HepG2 (cell line): Measurements from ENCODE around the gene C1orf226. TPM values are rescaled to one million over a fixed set of nuclear protein-coding genes. Genes with fewer than 3 reads are reported as not detected.

Experiments
- ATAC-seq: fragments of 200-7000 bp; cut with Tn5 transposase; 3 replicates; pipeline ENCODE4 v1.9.1; 2020; ENCODE audit warnings: mild to moderate bottlenecking, moderate library complexity
- BruUV-seq: library from RNA; stranded (reverse); fragments of 400-500 nt; replicated peaks from 2 replicates; lab custom pipeline; 2021; lab: Mats Ljungman, UMichigan
- CTCF ChIA-PET: fragments of 300-600 bp; formaldehyde crosslinking; extraction: SDS; loops from one replicate; lab custom pipeline; 2021; ENCODE audit warnings: low total read pairs, inconsistent platforms, low intra/inter-chr PET ratio; lab: Yijun Ruan, JAX
- POLR2A ChIA-PET: fragments of 350-600 bp; sonication (Branson Sonifier 250); formaldehyde crosslinking; loops from one replicate; lab custom pipeline; 2020; ENCODE audit warnings: antibody characterized with exemption, inconsistent platforms; lab: Yijun Ruan, JAX
- DNase-seq: peaks from one replicate; pipeline ENCODE4 v3.0.0-alpha.2; 2015; ENCODE audit warnings: low spot score
- FAIRE-seq: peaks from 3 replicates; lab custom pipeline; 2011; peaks lifted over from hg19 to GRCh38; lab: Jason Lieb, UNC
- H2AFZ ChIP-seq: one replicate; pipeline ENCODE4 v1.6.1; 2011; ENCODE audit warnings: low read length, inconsistent platforms
- H3K27ac ChIP-seq: fragments of 300-600 bp; 3 replicates; pipeline ENCODE4 v1.8.0; 2011; ENCODE audit warnings: mixed run types, mild to moderate bottlenecking, mixed read lengths, low read length, inconsistent platforms; ENCODE audit not compliant: insufficient read depth; ENCODE audit errors: extremely low read length
- H3K27me3 ChIP-seq, 2 experiments: fragments of 200-600 bp in 1 of 2; 2 replicates in 1 of 2; 3 replicates in 1 of 2; pipeline versions ENCODE4 v1.6.0 to v1.8.0; 2011; ENCODE audit warnings: low read length in 2 of 2, mild to moderate bottlenecking in 2 of 2, moderate library complexity in 2 of 2, inconsistent platforms in 1 of 2; ENCODE audit not compliant: insufficient read depth in 2 of 2, control insufficient read depth in 1 of 2
- H3K36me3 ChIP-seq, 2 experiments: fragments of 200-600 bp in 1 of 2; replicated peaks in 1 of 2; 2 replicates in 1 of 2; 3 replicates in 1 of 2; pipeline versions ENCODE4 v1.5.1 to v1.8.0; 2011; ENCODE audit warnings: low read length in 2 of 2, inconsistent platforms in 1 of 2; ENCODE audit not compliant: insufficient read depth in 2 of 2, control insufficient read depth in 1 of 2
- H3K4me1 ChIP-seq: 2 replicates; pipeline ENCODE4 v1.5.1; 2012; ENCODE audit warnings: low read length, inconsistent platforms; ENCODE audit not compliant: insufficient read depth
- H3K4me2 ChIP-seq: 2 replicates; pipeline ENCODE4 v1.6.0; 2011; ENCODE audit warnings: low read depth, low read length, inconsistent platforms
- H3K4me3 ChIP-seq, 3 experiments: fragments of 200-600 bp in 1 of 3; sonication (generic), shearing (Covaris generic) in 1 of 3; replicated peaks in 1 of 3; 2 replicates each; pipeline ENCODE4 v1.5.1; 2011 to 2016; ENCODE audit warnings: low read length in 3 of 3, inconsistent platforms in 2 of 3, low read depth in 2 of 3, mild to moderate bottlenecking in 2 of 3, control low read depth in 1 of 3, mixed read lengths in 1 of 3; ENCODE audit not compliant: insufficient read depth in 1 of 3
- H3K79me2 ChIP-seq: one replicate; pipeline ENCODE4 v1.6.1; 2011; ENCODE audit warnings: low read length, inconsistent platforms; ENCODE audit not compliant: insufficient read depth
- H3K9ac ChIP-seq: 2 replicates; pipeline ENCODE4 v1.6.0; 2011; ENCODE audit warnings: mild to moderate bottlenecking, low read depth, low read length, inconsistent platforms; ENCODE audit not compliant: insufficient read depth
- H3K9me3 ChIP-seq: 2 replicates; pipeline ENCODE4 v1.5.1; 2012; ENCODE audit warnings: mild to moderate bottlenecking, low read length
- H4K20me1 ChIP-seq: 2 replicates; pipeline ENCODE4 v1.6.0; 2011; ENCODE audit warnings: inconsistent platforms, mild to moderate bottlenecking, low read length, moderate library complexity; ENCODE audit not compliant: insufficient read depth
- CREB1 ChIP-seq, 2 experiments: fragments of 450-650 bp in 1 of 2; IDR thresholded peaks; 2 replicates each; pipeline ENCODE4 v1.6.1; 2016 to 2017; ENCODE audit warnings: control low read depth in 1 of 2, mild to moderate bottlenecking in 1 of 2, missing compliant biosample characterization in 1 of 2, missing genetic modification characterization in 1 of 2
- HIVEP1 ChIP-seq: sonication (generic); formaldehyde crosslinking; IDR thresholded peaks from 2 replicates; pipeline ENCODE4 v1.4.0; 2020; ENCODE audit warnings: mild to moderate bottlenecking, missing genetic modification reagents
- KAT2B ChIP-seq: fragments of 150-350 bp; IDR thresholded peaks from 2 replicates; pipeline ENCODE4 v1.6.1; 2014; ENCODE audit warnings: low read depth, low read length, borderline replicate concordance
- KAT7 ChIP-seq: IDR thresholded peaks from 2 replicates; pipeline ENCODE4 v1.6.1; 2018; ENCODE audit warnings: borderline replicate concordance, missing compliant biosample characterization
- RFX1 ChIP-seq: fragments of 450-650 bp; IDR thresholded peaks from 2 replicates; pipeline ENCODE4 v1.6.1; 2017
- SAP130 ChIP-seq: IDR thresholded peaks from 2 replicates; pipeline ENCODE4 v1.6.1; 2016; ENCODE audit warnings: low read depth
- SMAD1 ChIP-seq: sonication (generic); formaldehyde crosslinking; IDR thresholded peaks from 2 replicates; pipeline ENCODE4 v1.4.0; 2020; ENCODE audit warnings: missing genetic modification reagents, low read depth, mild to moderate bottlenecking, borderline replicate concordance
- TAF15 ChIP-seq: fragments of 200-400 bp; formaldehyde crosslinking; IDR thresholded peaks from one replicate; pipeline ENCODE4 v1.6.1; 2018; ENCODE audit warnings: mild to moderate bottlenecking, low read depth, low read length; ENCODE audit not compliant: poor library complexity, severe bottlenecking
- ZNF251 ChIP-seq: sonication (generic); formaldehyde crosslinking; IDR thresholded peaks from 2 replicates; pipeline ENCODE4 v1.9.0; 2021; ENCODE audit warnings: mild to moderate bottlenecking, missing genetic modification reagents
- ZSCAN9 ChIP-seq: IDR thresholded peaks from 2 replicates; pipeline ENCODE4 v1.6.1; 2016; ENCODE audit warnings: borderline replicate concordance
- ZZZ3 ChIP-seq: sonication (generic); formaldehyde crosslinking; IDR thresholded peaks from 2 replicates; pipeline ENCODE4 v1.4.0; 2020; ENCODE audit warnings: missing genetic modification reagents, mild to moderate bottlenecking, borderline replicate concordance
- in situ Hi-C: cut with HindIII; loops from 2 replicates; pipeline ENCODE4 v1.10.0; 2017; ENCODE audit warnings: low pct_unique_long_range_greater_than_20kb; ENCODE audit not compliant: extremely low pct_ligation_motif_present
- intact Hi-C: fragments of 100-400 bp; cut with micrococcal nuclease; formaldehyde crosslinking; loops from one replicate; pipeline ENCODE4 v1.10.0; 2022; ENCODE audit not compliant: unreplicated experiment
- polyA plus RNA-seq, 8 experiments: library from polyadenylated mRNA; depleted of rRNA in 3 of 8; stranded (reverse) in 7 of 8; unstranded in 1 of 8; fragments of >200 nt; fragmentation: Illumina TruSeq in 4 of 8; extraction: Trizol in 4 of 8; gene quantifications; 2 replicates each; pipeline versions ENCODE4 v1.2.1 to v1.2.3, GENCODE V29; 2011 to 2016; ENCODE audit warnings: low read depth in 4 of 8, missing spikeins in 1 of 8, mixed read lengths in 1 of 8; ENCODE audit not compliant: insufficient read depth in 1 of 8
- total RNA-seq, 5 experiments: library from RNA; depleted of rRNA; stranded (reverse); fragments of >200 nt; fragmentation: Illumina TruSeq; extraction: Trizol; gene quantifications; 2 replicates each; pipeline ENCODE4 v1.2.3, GENCODE V29; 2016; ENCODE audit warnings: low read depth in 1 of 5
- TF ChIP-seq, protein P1 (sequence below): IDR thresholded peaks from 2 replicates; pipeline ENCODE4 v1.6.1; 2016
- TF ChIP-seq, protein P2 (sequence below): sonication (generic); formaldehyde crosslinking; IDR thresholded peaks from 2 replicates; pipeline ENCODE4 v1.9.0; 2021; ENCODE audit warnings: missing genetic modification reagents, borderline replicate concordance
- TF ChIP-seq, protein P3 (sequence below): sonication (generic); formaldehyde crosslinking; IDR thresholded peaks from 2 replicates; pipeline ENCODE4 v1.4.0; 2020; ENCODE audit warnings: low read depth, mild to moderate bottlenecking, missing genetic modification reagents

Gene C1orf226
- total and polyA plus RNA-seq, 2 of the 13 experiments (the other 11 are each of a cell fraction or from before 2014, with no cell fraction given): 4.7 to 4.9 TPM

DNA sequence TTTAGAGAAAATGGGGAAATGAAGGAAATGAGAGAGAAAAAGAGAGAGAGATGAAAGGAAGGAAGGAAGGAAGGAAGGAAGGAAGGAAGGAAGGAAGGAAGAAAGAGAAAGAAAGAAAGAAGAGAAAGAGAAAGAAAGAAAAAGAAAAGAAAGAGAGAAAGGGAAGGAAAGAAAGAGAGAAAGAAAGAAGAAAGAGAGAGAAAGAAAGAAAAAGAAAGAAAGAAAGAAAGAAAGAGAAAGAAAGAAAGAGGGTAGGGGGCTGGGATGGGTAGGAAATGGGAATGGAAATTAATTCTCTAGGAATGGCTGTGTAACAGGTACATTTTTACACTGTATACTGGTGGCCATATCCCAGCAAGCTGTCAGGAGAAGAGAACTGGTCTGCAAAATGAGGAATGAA is 34.7 kb downstream of the C1orf226 start:
- H3K4me1 ChIP-seq: no peaks in the 10 kb centered on the region
- no peak overlapping the region for H3K9ac ChIP-seq
- ChIA-PET CTCF (no interaction called here), POLR2A (no interaction called here)
- H3K36me3 ChIP-seq: no peaks in the 10 kb centered on the region
- H3K4me3 ChIP-seq: no peak overlapping the region
- no TSS peak for BruUV-seq
- no peaks in the 10 kb centered on the region for H3K9me3 ChIP-seq
- no peak overlapping the region for H3K27ac ChIP-seq
- no peaks in the 10 kb centered on the region for H4K20me1 ChIP-seq
- peaks cover 0 to 14% of the 10 kb centered on the region in 2 experiments; a peak in 2 of 5 replicates for H3K27me3 ChIP-seq
- no peak overlapping the region for H2AFZ ChIP-seq
- no peak for DNase-seq
- no peak overlapping the region for H3K4me2 ChIP-seq
- no peaks in the 10 kb centered on the region for H3K79me2 ChIP-seq
- ATAC-seq: no peak
- no peak for FAIRE-seq
- intact Hi-C loops: no loop called here
- TF ChIP-seq, protein P1, sequence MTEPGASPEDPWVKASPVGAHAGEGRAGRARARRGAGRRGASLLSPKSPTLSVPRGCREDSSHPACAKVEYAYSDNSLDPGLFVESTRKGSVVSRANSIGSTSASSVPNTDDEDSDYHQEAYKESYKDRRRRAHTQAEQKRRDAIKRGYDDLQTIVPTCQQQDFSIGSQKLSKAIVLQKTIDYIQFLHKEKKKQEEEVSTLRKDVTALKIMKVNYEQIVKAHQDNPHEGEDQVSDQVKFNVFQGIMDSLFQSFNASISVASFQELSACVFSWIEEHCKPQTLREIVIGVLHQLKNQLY: no peak
- TF ChIP-seq HIVEP1 (CRISPR knock-in tag): no peak
- no peak for TF ChIP-seq ZNF251 (CRISPR knock-in tag)
- TF ChIP-seq KAT2B: no peak
- TF ChIP-seq, protein P2, sequence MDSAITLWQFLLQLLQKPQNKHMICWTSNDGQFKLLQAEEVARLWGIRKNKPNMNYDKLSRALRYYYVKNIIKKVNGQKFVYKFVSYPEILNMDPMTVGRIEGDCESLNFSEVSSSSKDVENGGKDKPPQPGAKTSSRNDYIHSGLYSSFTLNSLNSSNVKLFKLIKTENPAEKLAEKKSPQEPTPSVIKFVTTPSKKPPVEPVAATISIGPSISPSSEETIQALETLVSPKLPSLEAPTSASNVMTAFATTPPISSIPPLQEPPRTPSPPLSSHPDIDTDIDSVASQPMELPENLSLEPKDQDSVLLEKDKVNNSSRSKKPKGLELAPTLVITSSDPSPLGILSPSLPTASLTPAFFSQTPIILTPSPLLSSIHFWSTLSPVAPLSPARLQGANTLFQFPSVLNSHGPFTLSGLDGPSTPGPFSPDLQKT: no peak
- no peak for TF ChIP-seq SAP130 (CRISPR knock-in tag)
- TF ChIP-seq SMAD1: no peak
- TF ChIP-seq RFX1: no peak
- no peak for TF ChIP-seq KAT7
- TF ChIP-seq TAF15: no peak
- no peak for TF ChIP-seq ZSCAN9 (CRISPR knock-in tag)
- no peak for TF ChIP-seq CREB1 (IDR thresholded peaks at IDR 0.05)
- no peak for TF ChIP-seq CREB1 (CRISPR knock-in tag; IDR thresholded peaks at IDR 0.05)
- TF ChIP-seq, protein P3, sequence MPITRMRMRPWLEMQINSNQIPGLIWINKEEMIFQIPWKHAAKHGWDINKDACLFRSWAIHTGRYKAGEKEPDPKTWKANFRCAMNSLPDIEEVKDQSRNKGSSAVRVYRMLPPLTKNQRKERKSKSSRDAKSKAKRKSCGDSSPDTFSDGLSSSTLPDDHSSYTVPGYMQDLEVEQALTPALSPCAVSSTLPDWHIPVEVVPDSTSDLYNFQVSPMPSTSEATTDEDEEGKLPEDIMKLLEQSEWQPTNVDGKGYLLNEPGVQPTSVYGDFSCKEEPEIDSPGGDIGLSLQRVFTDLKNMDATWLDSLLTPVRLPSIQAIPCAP (CRISPR knock-in tag): no peak
- no peak for TF ChIP-seq ZZZ3 (CRISPR knock-in tag)
- in situ Hi-C loops: no loop called here
